HG03442 (cell line): ENCODE results near the gene CROCC2.

Experiments used
- ATAC-seq: cut with Tn5 transposase; IDR thresholded peaks from one replicate; pipeline ENCODE4 v1.9.1; 2021; ENCODE audit warnings: mild to moderate bottlenecking, moderate library complexity; ENCODE audit not compliant: unreplicated experiment

CROCC2 gene

DNA sequence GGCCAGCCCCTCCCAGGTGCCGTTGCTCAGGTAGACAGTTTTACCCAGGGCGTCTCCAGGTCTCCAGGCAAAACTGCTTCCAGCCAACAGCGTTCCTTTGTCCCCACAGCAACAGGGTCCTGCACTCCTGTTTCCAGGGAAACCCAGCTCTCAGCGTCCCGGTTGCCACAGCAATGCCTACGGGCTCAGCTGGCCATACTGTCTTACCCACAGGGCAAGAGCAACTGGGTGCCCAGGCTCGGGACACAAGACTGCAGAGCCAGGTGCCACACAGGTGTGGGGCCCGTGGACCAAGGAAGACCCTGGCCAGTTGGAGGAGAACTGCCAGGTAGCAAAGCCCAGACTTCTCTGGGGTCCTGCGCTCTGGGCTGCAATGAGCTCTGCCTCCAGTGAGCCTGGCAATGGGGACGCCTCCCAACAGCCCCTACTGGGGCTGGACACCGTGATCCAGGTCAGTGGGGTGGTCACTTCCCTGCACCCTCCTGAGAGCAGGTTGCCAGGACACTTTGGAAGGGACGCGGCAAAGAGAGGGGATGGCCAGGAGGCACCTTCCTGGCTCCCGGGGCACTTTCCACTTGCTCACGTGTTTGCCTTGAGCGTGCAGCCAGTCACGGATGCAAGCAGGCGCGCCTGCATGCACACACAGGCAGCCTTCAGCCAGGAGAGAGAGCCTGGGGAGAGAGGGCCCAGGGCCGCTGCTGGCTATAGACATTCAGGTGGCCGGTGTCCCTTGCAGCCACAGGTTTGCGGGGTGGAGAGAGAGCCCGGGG is at the start of gene CROCC2:
TSS of gene CROCC2 (plus strand) at position 196 of the 770 bp plus-strand sequence. CDS start at position 374, 178 bp downstream.
- no peak for ATAC-seq

DNA sequence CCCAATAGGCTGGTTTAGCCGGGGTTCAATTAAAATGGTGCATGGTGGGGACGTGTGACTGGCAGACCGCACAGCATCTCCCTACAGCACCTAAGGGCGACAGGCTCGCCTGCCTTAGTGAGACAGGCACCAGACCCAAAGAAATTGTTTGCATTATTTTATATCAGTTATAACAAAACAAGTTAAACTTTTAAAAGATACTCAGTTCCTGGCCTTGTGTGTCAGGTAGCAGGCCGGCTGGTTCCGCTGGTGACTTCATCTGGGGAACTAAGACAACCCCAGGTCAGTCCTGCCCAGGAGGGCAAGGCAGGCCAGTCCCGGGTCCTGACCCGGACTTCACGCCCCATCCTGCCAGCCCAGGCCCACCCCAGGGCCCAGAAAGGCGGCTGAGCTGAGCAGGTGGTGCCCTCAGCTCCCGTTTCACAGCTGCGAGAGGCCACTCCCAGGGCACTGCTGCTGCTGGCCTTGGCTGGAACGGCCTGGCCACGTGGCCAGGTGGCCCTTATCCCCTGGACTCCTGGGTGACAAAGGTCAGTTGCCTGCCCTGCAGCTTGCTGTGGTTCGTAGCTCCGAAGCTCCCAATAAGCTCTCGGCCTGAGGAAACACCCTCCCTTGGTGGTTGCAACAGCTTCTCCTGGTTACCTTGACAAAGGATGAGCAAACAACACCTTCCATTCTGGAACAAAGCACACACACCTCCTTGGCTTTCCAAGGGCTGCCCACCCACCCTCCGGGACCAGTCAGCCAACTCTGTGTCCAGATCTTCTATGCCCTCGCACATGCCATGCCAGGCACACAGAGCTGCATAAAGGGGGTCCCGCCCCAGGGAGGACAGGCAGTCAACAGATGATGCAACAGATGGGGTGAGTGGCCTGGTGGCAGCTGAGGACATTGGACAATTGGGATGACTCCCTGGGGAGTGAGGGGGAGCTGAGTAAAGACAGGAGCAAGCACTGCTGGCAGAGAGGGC is 48.8 kb upstream of the CROCC2 start:
- ATAC-seq: no peak

DNA sequence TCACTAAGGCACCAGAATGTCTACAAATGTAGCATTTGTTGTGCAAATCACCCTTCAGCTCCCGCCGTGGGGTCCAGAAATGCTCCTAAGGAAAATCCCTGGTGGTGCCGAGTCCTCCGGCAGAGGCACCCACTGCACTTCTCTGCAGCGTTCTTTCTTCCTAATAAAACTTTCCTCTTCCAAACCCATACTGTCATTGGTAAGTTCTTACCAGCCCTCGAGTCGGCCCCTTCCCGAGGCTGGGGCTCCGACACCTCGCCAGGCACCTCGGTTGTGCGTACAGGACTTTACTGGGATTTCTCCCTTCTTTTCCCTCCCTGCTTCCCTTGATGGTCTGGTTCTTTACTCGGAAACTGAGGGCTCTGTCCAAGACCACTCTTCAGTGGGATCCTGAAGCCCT is 47.8 kb upstream of the CROCC2 start:
- ATAC-seq: no peak

DNA sequence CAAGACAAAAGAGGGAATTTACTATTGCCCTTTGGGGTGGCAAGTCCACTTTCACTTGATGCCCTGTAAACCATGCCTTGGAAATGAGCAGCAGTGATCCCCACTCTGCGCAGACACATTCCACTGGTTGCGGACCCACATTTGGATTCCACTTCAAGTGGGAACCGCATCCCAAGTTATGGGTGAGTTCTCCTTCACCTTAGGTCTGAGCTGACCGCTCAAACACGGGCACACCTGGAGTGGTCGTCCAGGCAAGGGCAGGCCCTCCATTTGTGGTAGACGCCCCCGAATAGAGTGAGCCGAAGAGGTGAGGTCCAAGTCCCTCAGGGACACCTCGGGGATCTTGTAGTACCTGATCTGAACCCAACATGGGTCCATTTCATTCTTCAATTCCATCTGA is 47.3 kb upstream of the CROCC2 start:
- no peak for ATAC-seq

DNA sequence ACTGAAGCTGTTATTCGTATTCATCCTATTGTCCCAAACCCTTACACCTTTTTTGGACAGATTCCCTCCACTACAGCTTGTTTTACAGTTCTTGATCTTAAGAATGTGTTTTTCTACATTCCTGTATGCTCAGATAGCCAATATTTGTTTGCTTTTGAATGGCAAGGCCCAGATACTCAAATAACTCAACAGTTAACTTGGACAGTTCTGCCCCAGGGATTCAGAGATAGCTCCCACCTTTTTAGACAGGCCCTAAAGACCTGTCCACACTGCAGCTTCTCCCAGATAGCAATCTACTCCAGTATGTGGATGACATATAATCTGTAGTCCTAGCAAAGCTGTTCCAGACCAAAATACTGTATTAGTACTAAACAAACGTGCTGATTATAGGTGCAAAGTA is 44.6 kb upstream of the CROCC2 start:
- no peak for ATAC-seq

DNA sequence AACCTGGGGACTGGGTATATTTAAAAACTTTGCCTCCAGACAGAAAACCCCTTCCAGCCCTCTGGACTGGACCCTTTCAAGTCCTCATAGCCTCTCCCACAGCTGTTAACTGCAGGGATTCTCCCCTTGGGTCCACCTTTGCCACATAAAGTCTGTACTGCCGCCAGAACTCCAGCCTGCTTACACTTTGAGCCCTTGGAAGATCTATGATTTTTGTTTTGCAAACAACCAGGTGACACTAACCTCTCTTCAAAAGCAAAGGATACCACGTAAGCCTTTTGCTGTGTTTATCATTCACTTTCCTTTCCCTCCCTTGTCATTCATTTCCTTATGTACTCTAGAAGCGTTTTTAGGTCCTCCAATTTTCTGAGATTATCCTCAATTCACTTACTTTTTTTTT is 41.7 kb upstream of the CROCC2 start:
- no peak for ATAC-seq

DNA sequence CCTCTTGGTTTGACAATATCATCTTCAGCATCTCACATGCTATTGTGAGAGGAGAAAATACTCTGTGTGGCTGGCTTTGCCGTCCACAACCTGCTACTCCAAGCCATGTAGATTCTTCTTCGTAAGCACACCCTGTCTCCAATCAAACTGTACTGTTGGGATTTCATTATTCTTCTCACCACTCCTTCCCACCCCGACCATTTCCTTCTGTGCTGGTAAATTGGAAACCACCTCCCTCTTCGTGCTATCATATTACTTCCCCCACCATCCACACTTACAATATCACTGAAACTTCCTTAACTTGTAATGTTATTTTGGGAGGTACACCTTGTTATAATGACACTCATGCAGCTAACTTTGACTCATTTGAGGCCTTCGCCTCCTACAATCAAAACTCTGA is 40.7 kb upstream of the CROCC2 start:
- ATAC-seq: no peak

DNA sequence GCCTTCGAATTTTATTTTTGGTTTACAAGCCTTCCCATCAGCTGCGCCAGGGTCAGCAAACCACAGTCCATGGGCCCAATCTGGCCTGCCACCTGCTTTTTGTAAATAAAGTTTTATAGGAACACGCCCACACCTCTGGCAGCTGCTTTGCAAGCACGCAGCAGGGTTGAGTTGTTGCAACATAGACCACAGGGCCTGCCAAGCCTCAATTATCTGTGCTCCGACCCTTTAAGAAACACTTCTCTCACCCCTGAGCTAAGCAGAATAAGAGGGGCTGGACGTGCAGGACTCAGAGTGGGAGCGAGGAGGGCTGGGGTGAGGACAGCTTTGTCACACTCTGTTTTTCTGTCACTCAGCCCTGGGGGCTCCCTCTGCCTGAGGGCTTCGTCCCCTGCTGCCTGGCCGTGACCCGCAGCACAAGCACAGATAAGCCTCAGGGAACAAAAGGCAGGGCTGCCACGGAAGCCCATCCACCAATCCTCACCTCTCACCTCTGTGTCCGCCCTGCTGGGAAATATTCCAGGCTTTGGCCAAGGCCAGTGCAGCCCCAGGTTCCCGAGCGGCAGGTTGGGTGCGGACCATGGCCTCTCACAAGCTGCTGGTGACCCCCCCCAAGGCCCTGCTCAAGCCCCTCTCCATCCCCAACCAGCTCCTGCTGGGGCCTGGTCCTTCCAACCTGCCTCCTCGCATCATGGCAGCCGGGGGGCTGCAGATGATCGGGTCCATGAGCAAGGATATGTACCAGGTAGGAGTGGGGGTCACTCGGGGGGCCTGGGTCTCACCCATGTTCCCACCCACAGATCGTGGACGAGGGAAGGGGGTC is 37.6 kb upstream of the CROCC2 start, which contains the start of gene AGXT:
TSS of gene AGXT (plus strand) at position 539 of the 823 bp plus-strand sequence. CDS start at position 581, 42 bp downstream.
- ATAC-seq: no peak

DNA sequence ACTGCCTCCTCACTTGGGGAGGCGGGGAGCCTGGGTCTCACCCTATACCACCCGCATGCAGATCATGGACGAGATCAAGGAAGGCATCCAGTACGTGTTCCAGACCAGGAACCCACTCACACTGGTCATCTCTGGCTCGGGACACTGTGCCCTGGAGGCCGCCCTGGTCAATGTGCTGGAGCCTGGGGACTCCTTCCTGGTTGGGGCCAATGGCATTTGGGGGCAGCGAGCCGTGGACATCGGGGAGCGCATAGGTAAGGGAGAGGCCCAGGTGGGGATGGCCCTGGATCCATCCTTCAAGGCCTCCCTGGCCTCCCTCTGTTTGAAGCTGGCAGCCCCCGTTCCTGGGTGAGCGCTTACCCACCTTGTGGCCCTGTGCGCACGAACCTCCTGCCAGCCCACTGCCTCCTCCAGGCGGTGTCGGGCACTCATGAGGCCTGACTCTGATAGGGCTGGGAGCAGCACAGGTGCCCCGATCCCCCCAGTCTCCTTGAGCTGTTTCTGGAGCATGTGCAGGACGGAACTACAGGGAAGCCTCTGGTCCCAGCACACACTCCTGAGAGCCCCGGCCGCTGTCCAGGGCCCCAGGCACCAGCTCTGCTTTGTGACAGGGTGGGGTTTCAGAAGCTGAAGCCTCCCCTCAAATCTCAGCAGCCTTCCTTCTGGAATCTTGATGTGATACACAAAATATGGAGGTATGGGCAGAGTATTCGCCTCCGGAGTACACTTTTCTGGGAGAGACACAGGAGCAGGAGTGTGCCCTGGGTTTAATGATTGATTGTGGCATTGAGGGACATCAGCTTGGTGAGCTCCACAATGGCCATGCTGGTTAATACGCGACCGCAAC is 36.8 kb upstream of the CROCC2 start:
- ATAC-seq: no peak

DNA sequence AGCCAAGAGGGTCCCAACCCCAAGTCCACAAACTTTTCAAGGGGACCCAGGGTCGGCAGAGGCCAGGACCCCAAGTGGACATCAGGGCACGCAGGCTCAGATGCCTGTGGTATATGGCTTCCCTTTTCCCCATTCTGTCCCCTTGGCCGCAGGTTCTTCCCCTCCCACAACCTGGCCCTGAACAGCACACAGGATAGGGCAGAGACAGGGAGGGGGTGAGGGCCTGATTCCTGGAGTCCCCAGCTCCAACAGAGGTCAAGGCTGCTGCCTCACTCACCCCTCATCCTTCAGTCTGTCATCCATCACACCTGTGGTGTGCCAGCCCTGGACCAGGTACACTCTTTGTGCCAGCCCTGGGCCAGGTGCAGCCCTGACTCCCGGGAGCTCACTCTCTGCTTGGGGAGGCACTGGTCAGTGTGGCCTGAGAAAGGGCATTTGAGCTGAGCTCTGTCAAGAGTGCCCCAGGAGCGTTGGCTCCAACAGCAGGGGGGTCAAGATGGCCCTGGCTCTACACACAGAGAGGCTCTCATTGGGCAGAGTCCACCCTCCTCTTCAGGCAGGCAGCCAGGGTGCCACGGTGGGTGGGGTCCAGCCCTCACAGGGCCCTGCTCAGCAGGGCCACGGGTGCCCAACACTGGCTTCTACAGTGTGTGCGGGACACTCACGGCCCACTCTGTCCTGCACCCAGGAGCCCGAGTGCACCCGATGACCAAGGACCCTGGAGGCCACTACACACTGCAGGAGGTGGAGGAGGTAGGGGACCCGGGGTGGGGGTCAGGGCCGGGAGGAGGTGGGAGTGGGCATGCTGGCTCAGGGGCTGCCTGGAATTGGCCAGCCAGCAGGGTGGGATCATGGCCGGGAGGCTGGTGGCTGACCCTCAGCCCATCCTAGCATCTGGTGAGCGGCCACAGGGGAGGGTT is 35.9 kb upstream of the CROCC2 start:
- no peak for ATAC-seq

DNA sequence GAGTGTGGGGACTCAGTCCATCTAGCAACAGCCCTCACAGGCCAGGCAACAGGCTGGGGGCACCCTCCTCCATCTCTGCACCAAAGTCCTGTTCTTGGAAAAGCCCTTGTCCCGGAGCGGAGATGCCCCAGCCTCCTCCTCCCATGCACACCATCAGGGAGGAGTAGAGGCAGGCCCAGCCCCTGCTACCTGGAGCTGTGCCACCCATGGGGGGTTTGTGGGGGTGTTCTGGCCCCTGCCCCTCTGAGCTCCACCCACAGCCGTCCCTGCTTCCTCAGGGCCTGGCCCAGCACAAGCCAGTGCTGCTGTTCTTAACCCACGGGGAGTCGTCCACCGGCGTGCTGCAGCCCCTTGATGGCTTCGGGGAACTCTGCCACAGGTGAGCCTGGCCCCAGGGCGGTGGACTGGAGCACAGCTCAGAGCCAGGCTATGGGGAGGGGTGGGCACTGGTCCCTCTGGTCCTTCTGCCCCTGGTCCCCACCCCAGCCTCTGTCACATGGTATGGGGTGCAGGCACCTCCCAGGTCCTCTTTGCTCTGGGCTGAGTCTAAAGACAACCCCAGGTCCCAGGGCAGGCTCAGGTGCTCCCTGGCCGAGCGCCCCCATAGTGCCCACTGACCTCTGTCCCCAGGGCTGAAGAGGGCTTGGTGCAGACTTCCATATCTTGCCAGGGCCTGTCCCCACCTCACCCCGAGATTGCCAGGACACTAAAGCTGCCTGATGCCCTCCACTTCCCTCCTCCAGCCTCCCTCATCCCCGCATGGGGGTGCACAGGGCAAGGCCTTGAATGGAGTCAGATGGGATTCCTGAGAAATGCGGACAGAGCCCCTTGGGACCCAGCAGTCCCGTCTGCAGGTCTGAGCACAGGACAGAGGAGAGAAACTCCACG is 34.8 kb upstream of the CROCC2 start:
- ATAC-seq: no peak

DNA sequence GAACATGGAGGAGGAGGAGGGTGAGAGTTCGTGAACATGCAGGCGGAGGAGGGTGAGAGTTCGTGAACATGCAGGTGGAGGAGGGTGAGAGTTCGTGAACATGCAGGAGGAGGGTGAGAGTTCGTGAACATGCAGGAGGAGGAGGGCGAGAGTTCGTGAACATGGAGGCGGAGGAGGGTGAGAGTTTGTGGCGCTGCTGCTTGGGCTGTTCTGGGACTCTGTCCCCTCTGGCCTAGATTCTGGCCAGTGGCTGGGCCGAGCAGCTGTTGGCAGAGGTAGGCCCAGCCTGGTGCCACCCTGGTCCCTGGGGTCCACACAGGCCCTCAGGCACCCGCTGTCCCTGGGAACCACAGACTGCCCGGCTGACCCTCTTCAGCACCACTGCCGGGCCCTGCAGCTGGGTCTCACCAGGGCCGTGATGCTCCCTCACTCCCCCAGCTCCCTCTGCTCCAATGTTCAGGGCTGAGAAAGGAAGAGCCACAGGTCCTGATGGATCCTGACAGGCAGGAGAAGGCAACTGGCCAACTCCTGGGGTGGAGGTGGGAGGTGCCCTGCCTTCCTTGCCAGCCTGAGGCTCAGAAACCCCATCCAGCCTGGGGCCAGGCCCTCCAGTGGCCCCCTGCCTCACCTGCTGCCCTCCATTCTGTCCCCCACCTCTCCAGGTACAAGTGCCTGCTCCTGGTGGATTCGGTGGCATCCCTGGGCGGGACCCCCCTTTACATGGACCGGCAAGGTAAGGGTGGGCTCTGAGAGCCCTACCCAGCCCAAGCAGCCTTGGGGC is 33.6 kb upstream of the CROCC2 start:
- ATAC-seq: no peak

DNA sequence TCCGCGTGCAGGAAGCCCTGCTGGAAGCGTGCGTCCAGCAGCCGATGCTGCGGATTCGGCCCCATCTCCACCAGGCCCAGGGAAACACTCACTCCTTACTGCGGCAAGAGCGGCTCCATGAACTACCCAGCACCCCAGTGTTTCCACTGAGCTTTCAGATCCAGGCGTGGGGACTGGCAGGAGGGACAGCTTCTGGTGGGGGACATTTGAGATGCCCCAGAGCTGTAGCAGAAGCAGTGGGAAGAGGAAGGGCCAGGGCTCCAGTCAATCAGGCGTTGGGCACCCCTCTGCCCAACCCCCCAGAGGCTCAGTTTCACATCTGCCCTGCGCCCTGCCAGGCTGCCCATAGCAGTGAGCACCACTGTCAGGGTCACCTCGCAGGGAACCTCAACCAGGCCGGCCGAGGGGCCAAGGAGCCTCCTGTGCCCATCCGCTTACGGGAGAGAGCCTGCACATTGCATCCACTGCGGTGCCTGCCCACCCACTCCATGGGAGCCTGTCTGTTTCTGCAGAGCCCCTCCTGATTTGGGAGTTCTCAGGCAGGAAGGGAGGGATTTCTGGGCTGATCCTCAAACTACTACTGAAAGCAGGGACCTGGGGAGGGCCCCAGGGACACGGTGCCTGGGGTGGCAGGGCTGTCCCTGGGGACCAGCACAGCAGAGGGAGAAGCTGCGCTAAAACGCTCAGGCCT is 32.9 kb upstream of the CROCC2 start:
- no peak for ATAC-seq

DNA sequence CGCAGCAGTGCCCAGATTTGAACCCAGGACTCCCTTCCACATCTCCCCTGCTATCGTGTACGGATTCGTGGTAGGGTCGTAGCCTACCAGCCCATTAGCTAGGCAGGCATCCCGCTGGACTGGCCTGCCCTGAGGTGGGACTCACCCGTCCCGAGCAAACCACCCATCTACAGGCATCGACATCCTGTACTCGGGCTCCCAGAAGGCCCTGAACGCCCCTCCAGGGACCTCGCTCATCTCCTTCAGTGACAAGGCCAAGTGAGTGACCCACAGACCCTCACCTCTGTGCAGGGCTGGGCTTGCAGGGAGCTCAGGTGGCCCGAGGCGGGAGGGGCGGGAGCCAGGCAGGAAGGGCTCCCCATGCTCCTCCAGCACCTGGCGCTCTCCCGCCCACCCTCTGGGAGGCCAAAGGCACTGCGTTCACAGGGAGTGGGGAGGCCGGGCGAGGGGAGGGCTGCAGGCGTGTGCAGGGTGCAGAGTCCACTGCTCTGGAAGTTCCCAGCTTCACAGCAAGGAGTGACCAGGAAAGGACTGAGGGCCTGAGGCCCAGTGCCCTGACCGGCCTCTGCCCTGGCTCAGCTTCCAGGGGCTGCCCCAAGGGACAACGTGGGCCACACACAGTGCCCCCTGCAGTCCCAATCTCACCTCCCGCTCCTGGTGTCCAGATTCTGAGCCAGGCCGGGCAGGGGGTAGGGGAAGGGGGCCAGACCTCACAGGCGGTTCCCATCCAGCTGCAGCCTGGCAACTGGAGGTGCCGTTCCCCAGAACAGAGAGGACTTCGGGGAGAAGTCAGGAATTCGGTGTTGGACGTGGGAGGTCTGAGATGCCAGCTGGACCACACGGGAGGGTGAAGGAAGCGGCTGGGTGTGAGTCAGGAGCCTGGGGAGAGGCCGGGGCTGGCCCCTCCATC is 32.1 kb upstream of the CROCC2 start:
- ATAC-seq: no peak

DNA sequence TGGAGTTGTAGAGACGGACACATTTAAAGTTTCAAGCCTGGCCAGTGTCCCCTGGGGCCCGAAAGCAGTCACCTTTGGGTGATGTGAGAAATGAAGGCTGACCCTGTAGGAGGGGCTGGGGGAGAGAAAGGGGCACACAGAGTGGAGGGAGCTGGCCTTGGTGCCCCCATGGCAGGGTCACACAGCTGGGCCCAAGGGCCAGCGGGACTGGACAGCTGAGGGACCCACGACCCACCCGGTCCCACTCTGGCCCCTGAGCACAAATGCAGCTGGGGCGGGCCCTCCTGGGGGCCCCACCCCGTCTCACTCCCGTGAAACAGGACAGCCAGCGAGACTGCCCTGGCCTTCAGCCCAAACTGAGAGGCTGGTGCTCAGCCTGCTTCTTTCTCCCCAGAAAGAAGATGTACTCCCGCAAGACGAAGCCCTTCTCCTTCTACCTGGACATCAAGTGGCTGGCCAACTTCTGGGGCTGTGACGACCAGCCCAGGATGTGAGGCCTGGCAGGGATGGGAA is 31.4 kb upstream of the CROCC2 start:
- ATAC-seq: no peak
